HCT116 (cell line): ENCODE results near the gene TMEM42. TPM values are rescaled to one million over a fixed set of nuclear protein-coding genes. Genes with fewer than 3 reads are reported as not detected.

ENCODE experiments used
- ATAC-seq: fragments of 200-7000 bp; cut with Tn5 transposase; 2 replicates; pipeline ENCODE4 v1.9.1; 2020; ENCODE audit warnings: mild to moderate bottlenecking, moderate library complexity
- BruUV-seq: library from RNA; stranded (reverse); fragments of 400-500 nt; replicated peaks from 2 replicates; lab custom pipeline; 2021; lab: Mats Ljungman, UMichigan
- CTCF ChIA-PET: fragments of 300-600 bp; sonication (Branson Sonifier 250); formaldehyde crosslinking; loops from one replicate; lab custom pipeline; 2021; ENCODE audit warnings: antibody characterized with exemption; lab: Charles Lee
- POLR2A ChIA-PET: fragments of 300-600, 350-600 bp; sonication (Branson Sonifier 250); formaldehyde crosslinking; loops from one replicate; lab custom pipeline; 2021; ENCODE audit warnings: antibody characterized with exemption; lab: Charles Lee
- RAD21 ChIA-PET, 2 experiments: fragments of 300-600 bp; sonication (Branson Sonifier 250); formaldehyde crosslinking; loops; one replicate each; lab custom pipeline; 2023; ENCODE audit warnings: low total read pairs in 2 of 2; ENCODE audit not compliant: uncharacterized antibody in 2 of 2, unreplicated experiment in 2 of 2, low non-redundant PET in 1 of 2; lab: Charles Lee
- DNase-seq: peaks from one replicate; pipeline ENCODE4 v3.0.0-alpha.2; 2010; ENCODE audit warnings: low read depth, low spot score
- H2AFZ ChIP-seq: fragments of 200-600 bp; shearing (Covaris generic), sonication (generic); 2 replicates; pipeline ENCODE4 v1.6.1; 2017; ENCODE audit warnings: low read depth, mixed run types, mixed read lengths, antibody characterized with exemption, low read length; ENCODE audit not compliant: poor library complexity, severe bottlenecking
- H3K27ac ChIP-seq: 2 replicates; pipeline ENCODE4 v1.5.1; 2012; ENCODE audit warnings: low read depth, low read length
- H3K27me3 ChIP-seq: fragments of 200-600 bp; sonication (generic); 2 replicates; pipeline ENCODE4 v1.6.1; 2016; ENCODE audit warnings: mixed run types, low read length, mixed read lengths; ENCODE audit not compliant: insufficient read depth
- H3K36me3 ChIP-seq, 2 experiments: fragments of 200-500 bp in 1 of 2; fragments of 200-600 bp in 1 of 2; sonication (Bioruptor generic) in 1 of 2; sonication (generic) in 1 of 2; 2 replicates each; pipeline versions ENCODE4 v1.5.1 to v1.6.1; 2014 to 2016; ENCODE audit warnings: low read length in 2 of 2, inconsistent platforms in 1 of 2, mixed read lengths in 1 of 2, mixed run types in 1 of 2; ENCODE audit not compliant: insufficient read depth in 2 of 2, control insufficient read depth in 1 of 2
- H3K4me1 ChIP-seq, 2 experiments: fragments of 200-600 bp in 1 of 2; sonication (generic) in 1 of 2; 2 replicates each; pipeline versions ENCODE4 v1.5.1 to v1.6.1; 2012 to 2017; ENCODE audit warnings: low read length in 2 of 2, inconsistent platforms in 1 of 2, mild to moderate bottlenecking in 1 of 2, mixed read lengths in 1 of 2, mixed run types in 1 of 2, moderate library complexity in 1 of 2; ENCODE audit not compliant: insufficient read depth in 2 of 2, control insufficient read depth in 1 of 2
- H3K4me2 ChIP-seq: fragments of 200-600 bp; sonication (generic); 2 replicates; pipeline ENCODE4 v1.6.1; 2017; ENCODE audit warnings: mixed run types, low read length, mixed read lengths
- H3K4me3 ChIP-seq, 2 experiments: fragments of 200-600 bp in 1 of 2; sonication (generic) in 1 of 2; replicated peaks in 1 of 2; 2 replicates each; pipeline ENCODE4 v1.5.1; 2011 to 2016; ENCODE audit warnings: low read length in 2 of 2, control low read depth in 1 of 2, low read depth in 1 of 2, mild to moderate bottlenecking in 1 of 2, mixed read lengths in 1 of 2, mixed run types in 1 of 2
- H3K79me2 ChIP-seq: fragments of 200-600 bp; sonication (generic); 2 replicates; pipeline ENCODE4 v1.6.1; 2017; ENCODE audit warnings: mild to moderate bottlenecking, mixed run types, low read length, moderate library complexity, mixed read lengths; ENCODE audit not compliant: insufficient read depth
- H3K9ac ChIP-seq: fragments of 200-600 bp; sonication (generic); 2 replicates; pipeline ENCODE4 v1.6.1; 2016; ENCODE audit warnings: low read length, mixed read lengths
- H3K9me2 ChIP-seq: fragments of 200-600 bp; sonication (generic), shearing (Covaris generic); 2 replicates; pipeline ENCODE4 v1.6.1; 2017; ENCODE audit warnings: mixed run types, mild to moderate bottlenecking, moderate library complexity; ENCODE audit not compliant: insufficient read depth
- H3K9me3 ChIP-seq, 2 experiments: fragments of 200-500 bp in 1 of 2; fragments of 200-600 bp in 1 of 2; sonication (Bioruptor generic) in 1 of 2; sonication (generic) in 1 of 2; 2 replicates each; pipeline ENCODE4 v1.6.1; 2014 to 2017; ENCODE audit warnings: low read length in 2 of 2, mixed read lengths in 2 of 2, inconsistent platforms in 1 of 2, low read depth in 1 of 2, mild to moderate bottlenecking in 1 of 2, mixed run types in 1 of 2, moderate library complexity in 1 of 2; ENCODE audit not compliant: control insufficient read depth in 1 of 2, insufficient read depth in 1 of 2
- H4K20me1 ChIP-seq: fragments of 200-600 bp; sonication (generic), shearing (Covaris generic); 2 replicates; pipeline ENCODE4 v1.6.1; 2017; ENCODE audit warnings: mixed run types, mild to moderate bottlenecking, moderate library complexity; ENCODE audit not compliant: insufficient read depth
- CBX3 ChIP-seq: IDR thresholded peaks from 2 replicates; pipeline ENCODE4 v1.6.1; 2012; ENCODE audit warnings: low read depth
- CEBPB ChIP-seq: IDR thresholded peaks from 2 replicates; pipeline ENCODE4 v1.6.1; 2012; ENCODE audit warnings: low read depth
- ELF1 ChIP-seq: IDR thresholded peaks from 2 replicates; pipeline ENCODE4 v1.6.1; 2012; ENCODE audit warnings: low read depth, borderline replicate concordance
- EZH2 ChIP-seq: fragments of 200-600 bp; sonication (generic); IDR thresholded peaks from 2 replicates; pipeline ENCODE4 v1.6.1; 2017; ENCODE audit warnings: antibody characterized with exemption, mixed run types
- EZH2phosphoT487 ChIP-seq: fragments of 200-600 bp; IDR thresholded peaks from 2 replicates; pipeline ENCODE4 v1.6.1; 2018; ENCODE audit warnings: antibody characterized with exemption, borderline replicate concordance
- FOSL1 ChIP-seq: IDR thresholded peaks from 2 replicates; pipeline ENCODE4 v1.6.1; 2012; ENCODE audit warnings: low read depth
- JUND ChIP-seq: IDR thresholded peaks from 2 replicates; pipeline ENCODE4 v1.6.1; 2012
- POLR2A ChIP-seq: IDR thresholded peaks from 2 replicates; pipeline ENCODE4 v1.7.0; 2011; ENCODE audit warnings: borderline replicate concordance; ENCODE audit not compliant: insufficient read depth, insufficient read length; ENCODE audit errors: extremely low read depth
- RAD21 ChIP-seq: IDR thresholded peaks from 2 replicates; pipeline ENCODE4 v1.6.1; 2012; ENCODE audit warnings: low read depth, mild to moderate bottlenecking
- SIN3A ChIP-seq: IDR thresholded peaks from 2 replicates; pipeline ENCODE4 v1.6.1; 2012; ENCODE audit warnings: low read depth
- SP1 ChIP-seq: IDR thresholded peaks from 2 replicates; pipeline ENCODE4 v1.6.1; 2012; ENCODE audit warnings: low read depth
- SRF ChIP-seq: IDR thresholded peaks from 2 replicates; pipeline ENCODE4 v1.6.1; 2012; ENCODE audit warnings: low read depth
- TCF7L2 ChIP-seq: IDR thresholded peaks from 2 replicates; pipeline ENCODE4 v1.7.0; 2011; ENCODE audit warnings: borderline replicate concordance, inconsistent platforms; ENCODE audit not compliant: insufficient read depth, insufficient read length; ENCODE audit errors: extremely low read depth
- YY1 ChIP-seq: IDR thresholded peaks from 2 replicates; pipeline ENCODE4 v1.6.1; 2011; ENCODE audit warnings: low read length, low read depth, moderate library complexity, mild to moderate bottlenecking; ENCODE audit not compliant: insufficient replicate concordance; ENCODE audit errors: extremely low read depth
- ZFX ChIP-seq: fragments of 450-650 bp; IDR thresholded peaks from 2 replicates; pipeline ENCODE4 v1.6.1; 2017
- ZNF274 ChIP-seq: fragments of 200-500 bp; sonication (Bioruptor generic); IDR thresholded peaks from 2 replicates; pipeline ENCODE4 v1.6.1; 2014; ENCODE audit warnings: mild to moderate bottlenecking, low read depth, low read length, inconsistent platforms
- intact Hi-C: fragments of 100-400 bp; cut with micrococcal nuclease; formaldehyde crosslinking; loops from 2 replicates; pipeline ENCODE4 v1.10.0; 2022
- total RNA-seq: library from RNA; stranded (reverse); gene quantifications from one replicate; pipeline ENCODE4 v1.2.1, GENCODE V29; 2021; ENCODE audit not compliant: unreplicated experiment
- TF ChIP-seq, protein P1 (sequence below): IDR thresholded peaks from 2 replicates; pipeline ENCODE4 v1.6.1; 2012; ENCODE audit warnings: low read depth
- TF ChIP-seq, protein P2 (sequence below): IDR thresholded peaks from 2 replicates; pipeline ENCODE4 v1.6.1; 2012
- TF ChIP-seq, protein P3 (sequence below), 3 experiments: fragments of 200-600 bp in 1 of 3; sonication (generic) in 1 of 3; IDR thresholded peaks in 2 of 3; conservative IDR thresholded peaks in 1 of 3; 2 replicates each; pipeline ENCODE4 v1.5.1; 2012 to 2017; ENCODE audit warnings: low read depth in 2 of 3, low read length in 2 of 3, antibody characterized with exemption in 1 of 3, borderline replicate concordance in 1 of 3, control low read depth in 1 of 3, mild to moderate bottlenecking in 1 of 3, mixed read lengths in 1 of 3, mixed run types in 1 of 3, moderate library complexity in 1 of 3; ENCODE audit not compliant: insufficient read depth in 1 of 3
- TF ChIP-seq, protein P4 (sequence below): IDR thresholded peaks from 2 replicates; pipeline ENCODE4 v1.6.1; 2012

Gene TMEM42
- total RNA-seq, 1 experiment from 2014 or later: 13.9 TPM

DNA sequence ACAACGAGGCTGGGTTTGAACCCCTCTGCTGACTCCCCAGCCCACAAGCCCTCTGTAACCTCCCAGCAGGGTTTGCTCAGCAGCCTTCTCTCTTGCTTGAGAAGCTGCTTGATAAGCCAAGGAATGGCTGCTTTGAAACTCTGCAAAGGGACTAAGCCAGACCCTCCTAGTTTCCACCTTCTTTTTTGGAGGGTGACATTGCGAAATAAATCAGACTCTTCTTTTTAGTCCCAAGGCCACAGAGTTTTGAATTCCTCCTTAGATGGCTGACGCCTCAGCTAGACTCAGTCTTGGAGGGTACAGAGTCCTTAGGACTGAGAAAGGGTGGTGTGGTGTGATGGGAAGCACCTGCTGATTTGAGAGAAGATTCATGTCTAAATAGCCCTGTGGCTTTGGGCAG, 13.9 kb downstream of the TMEM42 start (continued):
- TF ChIP-seq, protein P1, sequence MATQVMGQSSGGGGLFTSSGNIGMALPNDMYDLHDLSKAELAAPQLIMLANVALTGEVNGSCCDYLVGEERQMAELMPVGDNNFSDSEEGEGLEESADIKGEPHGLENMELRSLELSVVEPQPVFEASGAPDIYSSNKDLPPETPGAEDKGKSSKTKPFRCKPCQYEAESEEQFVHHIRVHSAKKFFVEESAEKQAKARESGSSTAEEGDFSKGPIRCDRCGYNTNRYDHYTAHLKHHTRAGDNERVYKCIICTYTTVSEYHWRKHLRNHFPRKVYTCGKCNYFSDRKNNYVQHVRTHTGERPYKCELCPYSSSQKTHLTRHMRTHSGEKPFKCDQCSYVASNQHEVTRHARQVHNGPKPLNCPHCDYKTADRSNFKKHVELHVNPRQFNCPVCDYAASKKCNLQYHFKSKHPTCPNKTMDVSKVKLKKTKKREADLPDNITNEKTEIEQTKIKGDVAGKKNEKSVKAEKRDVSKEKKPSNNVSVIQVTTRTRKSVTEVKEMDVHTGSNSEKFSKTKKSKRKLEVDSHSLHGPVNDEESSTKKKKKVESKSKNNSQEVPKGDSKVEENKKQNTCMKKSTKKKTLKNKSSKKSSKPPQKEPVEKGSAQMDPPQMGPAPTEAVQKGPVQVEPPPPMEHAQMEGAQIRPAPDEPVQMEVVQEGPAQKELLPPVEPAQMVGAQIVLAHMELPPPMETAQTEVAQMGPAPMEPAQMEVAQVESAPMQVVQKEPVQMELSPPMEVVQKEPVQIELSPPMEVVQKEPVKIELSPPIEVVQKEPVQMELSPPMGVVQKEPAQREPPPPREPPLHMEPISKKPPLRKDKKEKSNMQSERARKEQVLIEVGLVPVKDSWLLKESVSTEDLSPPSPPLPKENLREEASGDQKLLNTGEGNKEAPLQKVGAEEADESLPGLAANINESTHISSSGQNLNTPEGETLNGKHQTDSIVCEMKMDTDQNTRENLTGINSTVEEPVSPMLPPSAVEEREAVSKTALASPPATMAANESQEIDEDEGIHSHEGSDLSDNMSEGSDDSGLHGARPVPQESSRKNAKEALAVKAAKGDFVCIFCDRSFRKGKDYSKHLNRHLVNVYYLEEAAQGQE: no peak
- no peak for TF ChIP-seq POLR2A
- TF ChIP-seq YY1: no peak
- no peak for TF ChIP-seq CEBPB

DNA sequence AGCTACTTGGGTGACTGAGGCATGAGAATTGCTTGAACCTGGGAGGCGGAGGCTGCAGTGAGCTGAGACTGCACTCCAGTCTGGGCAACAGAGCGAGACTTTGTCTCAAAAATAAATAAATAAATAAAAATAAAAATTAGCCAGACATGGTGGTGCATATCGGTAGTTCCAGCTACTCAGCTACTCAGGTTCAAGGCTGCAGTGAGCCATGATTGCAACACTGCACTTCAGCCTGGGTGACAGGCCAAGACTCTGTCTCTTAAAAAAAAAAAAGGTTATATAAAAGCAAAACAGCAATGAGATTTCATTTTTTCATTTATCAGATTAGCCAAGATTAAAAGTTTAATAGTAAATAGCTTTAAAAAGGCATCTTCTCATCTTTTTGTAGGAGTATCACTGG, 15.6 kb downstream of the TMEM42 start:
- intact Hi-C loops: no loop called here
- H3K79me2 ChIP-seq: no peaks in the 10 kb centered on the region
- H3K27ac ChIP-seq: no peak overlapping the region
- no peak overlapping the region for H3K4me3 ChIP-seq
- no peaks in the 10 kb centered on the region for H3K9me2 ChIP-seq
- no peaks in the 10 kb centered on the region for H3K36me3 ChIP-seq
- H3K9me3 ChIP-seq: no peaks in the 10 kb centered on the region
- no peak overlapping the region for H3K9ac ChIP-seq
- DNase-seq (no peak), ATAC-seq (no peak)
- no peaks in the 10 kb centered on the region for H4K20me1 ChIP-seq
- ChIA-PET CTCF (no interaction called here), POLR2A (no interaction called here), RAD21 (no interaction called here)
- no TSS peak for BruUV-seq
- peaks cover 0 to 5% of the 10 kb centered on the region in 2 experiments; a peak in 1 of 4 replicates for H3K4me1 ChIP-seq
- no peak overlapping the region for H2AFZ ChIP-seq
- H3K4me2 ChIP-seq: no peak overlapping the region
- no peaks in the 10 kb centered on the region for H3K27me3 ChIP-seq
- TF ChIP-seq, protein P2, sequence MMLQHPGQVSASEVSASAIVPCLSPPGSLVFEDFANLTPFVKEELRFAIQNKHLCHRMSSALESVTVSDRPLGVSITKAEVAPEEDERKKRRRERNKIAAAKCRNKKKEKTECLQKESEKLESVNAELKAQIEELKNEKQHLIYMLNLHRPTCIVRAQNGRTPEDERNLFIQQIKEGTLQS: no peak
- TF ChIP-seq, protein P3, sequence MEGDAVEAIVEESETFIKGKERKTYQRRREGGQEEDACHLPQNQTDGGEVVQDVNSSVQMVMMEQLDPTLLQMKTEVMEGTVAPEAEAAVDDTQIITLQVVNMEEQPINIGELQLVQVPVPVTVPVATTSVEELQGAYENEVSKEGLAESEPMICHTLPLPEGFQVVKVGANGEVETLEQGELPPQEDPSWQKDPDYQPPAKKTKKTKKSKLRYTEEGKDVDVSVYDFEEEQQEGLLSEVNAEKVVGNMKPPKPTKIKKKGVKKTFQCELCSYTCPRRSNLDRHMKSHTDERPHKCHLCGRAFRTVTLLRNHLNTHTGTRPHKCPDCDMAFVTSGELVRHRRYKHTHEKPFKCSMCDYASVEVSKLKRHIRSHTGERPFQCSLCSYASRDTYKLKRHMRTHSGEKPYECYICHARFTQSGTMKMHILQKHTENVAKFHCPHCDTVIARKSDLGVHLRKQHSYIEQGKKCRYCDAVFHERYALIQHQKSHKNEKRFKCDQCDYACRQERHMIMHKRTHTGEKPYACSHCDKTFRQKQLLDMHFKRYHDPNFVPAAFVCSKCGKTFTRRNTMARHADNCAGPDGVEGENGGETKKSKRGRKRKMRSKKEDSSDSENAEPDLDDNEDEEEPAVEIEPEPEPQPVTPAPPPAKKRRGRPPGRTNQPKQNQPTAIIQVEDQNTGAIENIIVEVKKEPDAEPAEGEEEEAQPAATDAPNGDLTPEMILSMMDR (IDR thresholded peaks at IDR 0.05 in 2 of 3, conservative IDR thresholded peaks at IDR 0.05 in 1 of 3; ENCODE audit: borderline replicate concordance in 1 of 3, insufficient read depth in 1 of 3, low read depth in 2 of 3, low read length in 2 of 3): no peak
- TF ChIP-seq CBX3 (no peak), JUND (no peak), ZNF274 (no peak), ELF1 (no peak), ZFX (no peak), POLR2A (no peak), SP1 (no peak), FOSL1 (no peak), SRF (no peak), TCF7L2 (no peak), RAD21 (no peak), EZH2 (no peak), EZH2phosphoT487 (no peak), YY1 (no peak), CEBPB (no peak), SIN3A (no peak)
- TF ChIP-seq, protein P4, sequence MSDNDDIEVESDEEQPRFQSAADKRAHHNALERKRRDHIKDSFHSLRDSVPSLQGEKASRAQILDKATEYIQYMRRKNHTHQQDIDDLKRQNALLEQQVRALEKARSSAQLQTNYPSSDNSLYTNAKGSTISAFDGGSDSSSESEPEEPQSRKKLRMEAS: no peak
